NCI-H1092 treated with DMSO at 0.1 percent for 48 hours (cell line): ENCODE measurements around the gene PPP1R12C.
"Not testable (repeated sequence)": the region's sequence is repeated elsewhere in the genome, so short reads cannot be mapped to it uniquely, and the experiment has no call there.

ENCODE experiments used
- DNase-seq: peaks from one replicate; lab custom pipeline; 2025; lab: John Stamatoyannopoulos, UW

The PPP1R12C gene

GRCh38 chr19:55112246-55112776 is 5.1 kb downstream of the PPP1R12C start:
- DNase-seq: no peak

- DNase-seq: no peak
These were observed 6.1 kb downstream of the PPP1R12C start for GRCh38 chr19:55111238-55111831.

GRCh38 chr19:55109527-55110291 is 7.7 kb downstream of the PPP1R12C start:
- DNase-seq: no peak

DNA sequence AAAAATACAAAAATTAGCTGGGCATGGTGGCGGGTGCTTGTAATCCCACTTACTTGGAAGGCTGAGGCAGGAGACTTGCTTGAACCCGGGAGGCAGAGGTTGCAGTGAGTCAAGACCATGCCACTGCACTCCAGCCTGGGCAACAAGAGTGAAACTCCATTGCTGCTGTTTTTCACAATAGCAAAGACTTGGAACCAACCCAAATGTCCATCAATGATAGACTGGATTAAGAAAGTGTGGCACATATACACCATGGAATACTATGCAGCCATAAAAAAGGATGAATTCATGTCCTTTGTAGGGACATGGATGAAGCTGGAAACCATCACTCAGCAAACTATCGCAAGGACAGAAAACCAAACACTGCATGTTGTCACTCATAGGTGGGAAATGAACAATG is 10.2 kb downstream of the PPP1R12C start:
- not testable (repeated sequence) for DNase-seq

- DNase-seq: no peak
These were observed 10.8 kb downstream of the PPP1R12C start for GRCh38 chr19:55106591-55106990.

GRCh38 chr19:55105237-55105636 is 12.2 kb downstream of the PPP1R12C start:
- DNase-seq: no peak

- DNase-seq: no peak
These were observed 14.2 kb downstream of the PPP1R12C start for GRCh38 chr19:55103190-55103589.

- DNase-seq: no peak
These were observed 16.2 kb downstream of the PPP1R12C start for GRCh38 chr19:55101261-55101660.

- DNase-seq: no peak
These were observed 17.6 kb downstream of the PPP1R12C start for GRCh38 chr19:55099557-55100506.

GRCh38 chr19:55098716-55099556 is 18.5 kb downstream of the PPP1R12C start:
- no peak for DNase-seq

- DNase-seq: no peak
These were observed 19.3 kb downstream of the PPP1R12C start for GRCh38 chr19:55097864-55098715.

DNA sequence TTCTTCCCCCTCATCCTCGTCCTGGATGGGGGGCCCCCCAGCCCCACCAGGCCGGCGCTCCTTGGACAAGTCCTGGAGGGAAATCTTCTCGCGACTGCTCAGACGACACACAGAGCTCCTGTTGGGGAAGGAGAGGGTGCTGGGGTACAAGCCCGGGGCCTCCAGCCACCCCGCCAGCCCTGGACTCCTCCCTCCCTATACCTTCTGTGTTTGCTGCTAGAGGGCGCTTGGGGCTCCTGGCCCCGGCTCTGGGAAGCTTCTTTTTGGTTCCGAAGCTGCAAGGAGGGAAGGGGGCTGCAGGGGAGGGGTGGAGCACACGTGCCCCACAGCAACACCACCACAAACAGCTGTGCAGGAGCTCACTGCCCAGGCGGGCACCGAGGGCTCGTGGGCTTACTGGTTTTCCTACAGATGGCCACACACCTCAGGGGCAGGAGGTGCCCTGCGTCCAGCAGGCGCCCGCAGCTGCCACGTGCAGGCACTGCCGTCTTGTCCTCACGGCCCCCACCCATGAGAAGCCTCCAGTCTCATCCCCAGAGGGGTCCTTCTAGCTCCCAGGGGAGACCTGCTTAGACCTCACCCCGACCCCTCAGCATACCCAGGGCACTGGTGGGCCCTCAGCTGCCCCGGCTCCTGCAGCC is 21.3 kb downstream of the PPP1R12C start:
- DNase-seq: no peak

DNA sequence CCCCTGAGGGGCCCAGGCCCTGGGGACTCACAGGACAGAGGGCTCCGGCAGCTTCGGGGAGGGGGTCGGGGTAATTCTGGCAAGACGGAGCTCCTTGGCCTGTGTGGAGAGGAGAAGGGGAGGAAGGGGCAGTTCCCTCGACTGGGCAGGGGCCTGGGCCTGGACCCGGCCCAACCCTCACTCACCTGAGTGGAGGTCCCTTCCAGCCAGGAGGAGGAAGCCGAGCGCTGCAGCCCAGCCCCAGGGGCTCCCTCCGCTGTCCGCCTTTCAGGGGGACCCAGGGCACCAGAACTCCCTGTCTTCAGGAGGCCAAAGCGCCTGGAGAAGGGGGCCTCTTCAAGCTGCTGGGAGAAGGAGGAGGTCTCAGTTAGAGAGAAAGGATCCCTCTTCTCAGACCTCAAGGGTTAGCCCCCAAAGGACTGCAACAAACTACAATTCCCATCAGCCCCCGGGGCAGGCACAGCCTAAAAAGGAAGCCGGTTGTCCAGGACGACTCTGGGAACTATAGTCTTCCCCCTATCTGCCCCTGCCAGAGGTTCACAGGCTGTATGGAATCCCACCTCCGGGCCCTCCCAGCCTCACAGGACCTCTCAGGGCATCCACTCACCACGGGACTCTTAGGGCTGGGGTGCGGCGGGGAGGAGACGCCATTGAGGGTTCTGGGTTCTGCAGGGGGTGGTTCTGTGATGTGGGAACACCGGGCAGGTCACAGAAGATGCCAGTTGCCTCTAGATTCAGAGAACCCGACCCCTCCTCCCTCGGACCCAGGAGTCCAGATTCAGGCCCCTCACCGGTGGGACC is 22.0 kb downstream of the PPP1R12C start:
- no peak for DNase-seq

- no peak for DNase-seq
These were observed 22.8 kb downstream of the PPP1R12C start for GRCh38 chr19:55094456-55095259.

- DNase-seq: no peak
These were observed 24.8 kb downstream of the PPP1R12C start for GRCh38 chr19:55092423-55093318.

- no peak for DNase-seq
These were observed 25.5 kb downstream of the PPP1R12C start for GRCh38 chr19:55091955-55092354.
